HEK293 (cell line): Measurements from ENCODE around the gene SBF2.

Source experiments
- CTCF ChIA-PET: fragments of 350-600 bp; formaldehyde crosslinking; extraction: SDS; loops from one replicate; lab custom pipeline; 2021; ENCODE audit warnings: antibody characterized with exemption; lab: Yijun Ruan, JAX
- POLR2A ChIA-PET: fragments of 300-600 bp; formaldehyde crosslinking; extraction: SDS; loops from one replicate; lab custom pipeline; 2020; ENCODE audit warnings: antibody characterized with exemption, inconsistent platforms; lab: Yijun Ruan, JAX
- H3K27ac ChIP-seq: fragments of 200-500 bp; sonication (Bioruptor generic); 2 replicates; pipeline ENCODE4 v1.5.1; 2014; ENCODE audit warnings: low read depth, low read length, control low read depth, inconsistent platforms; ENCODE audit errors: extremely low read depth
- H3K36me3 ChIP-seq, 2 experiments: fragments of 200-500 bp in 1 of 2; sonication (Bioruptor generic) in 1 of 2; 1 replicate in 1 of 2; 2 replicates in 1 of 2; pipeline ENCODE4 v1.5.1; 2014 to 2017; ENCODE audit warnings: inconsistent platforms in 2 of 2, low read length in 2 of 2; ENCODE audit not compliant: control insufficient read depth in 2 of 2, insufficient read depth in 1 of 2
- H3K4me1 ChIP-seq: fragments of 200-500 bp; sonication (Bioruptor generic); 2 replicates; pipeline ENCODE4 v1.5.1; 2014; ENCODE audit warnings: mild to moderate bottlenecking, low read length, inconsistent platforms; ENCODE audit not compliant: control insufficient read depth, insufficient read depth
- H3K4me3 ChIP-seq: 2 replicates; pipeline ENCODE4 v1.5.1; 2011; ENCODE audit warnings: low read depth, mild to moderate bottlenecking, control low read depth, low read length, moderate library complexity
- H3K9me3 ChIP-seq: fragments of 200-500 bp; sonication (Bioruptor generic); 2 replicates; pipeline ENCODE4 v1.5.1; 2014; ENCODE audit warnings: low read depth, low read length, inconsistent platforms; ENCODE audit not compliant: control insufficient read depth, insufficient read depth
- KLF16 ChIP-seq: fragments of 450-650 bp; formaldehyde crosslinking; IDR thresholded peaks from 2 replicates; pipeline ENCODE4 v1.5.1; 2017; ENCODE audit warnings: missing biosample characterization, missing genetic modification characterization
- MEIS1 ChIP-seq: sonication (generic); formaldehyde crosslinking; IDR thresholded peaks from 2 replicates; pipeline ENCODE4 v1.8.1; 2022; ENCODE audit warnings: missing genetic modification reagents, mild to moderate bottlenecking, borderline replicate concordance
- PBX3 ChIP-seq: sonication (generic); formaldehyde crosslinking; IDR thresholded peaks from 2 replicates; pipeline ENCODE4 v1.8.1; 2022; ENCODE audit warnings: mild to moderate bottlenecking, moderate library complexity, missing genetic modification reagents
- SALL2 ChIP-seq: fragments of 450-650 bp; formaldehyde crosslinking; IDR thresholded peaks from 2 replicates; pipeline ENCODE4 v1.5.0; 2017; ENCODE audit warnings: missing biosample characterization, mild to moderate bottlenecking, missing genetic modification characterization, borderline replicate concordance
- ZBTB17 ChIP-seq: fragments of 450-650 bp; formaldehyde crosslinking; IDR thresholded peaks from 2 replicates; pipeline ENCODE4 v1.5.1; 2016; ENCODE audit warnings: missing biosample characterization, missing genetic modification characterization
- ZBTB8A ChIP-seq: fragments of 450-650 bp; formaldehyde crosslinking; IDR thresholded peaks from 2 replicates; pipeline ENCODE4 v1.5.1; 2016; ENCODE audit warnings: missing biosample characterization, missing genetic modification characterization
- ZEB2 ChIP-seq: fragments of 450-650 bp; formaldehyde crosslinking; IDR thresholded peaks from 2 replicates; pipeline ENCODE4 v1.5.1; 2016; ENCODE audit warnings: missing biosample characterization, missing genetic modification characterization
- ZFP69B ChIP-seq: fragments of 450-650 bp; formaldehyde crosslinking; IDR thresholded peaks from 2 replicates; pipeline ENCODE4 v1.5.1; 2016; ENCODE audit warnings: missing biosample characterization, missing genetic modification characterization
- ZNF146 ChIP-seq: fragments of 450-650 bp; formaldehyde crosslinking; IDR thresholded peaks from 2 replicates; pipeline ENCODE4 v1.5.1; 2016; ENCODE audit warnings: missing biosample characterization, missing genetic modification characterization
- ZNF214 ChIP-seq: fragments of 450-650 bp; formaldehyde crosslinking; IDR thresholded peaks from 2 replicates; pipeline ENCODE4 v1.5.1; 2017; ENCODE audit warnings: missing biosample characterization, mild to moderate bottlenecking, missing genetic modification characterization, borderline replicate concordance
- ZNF274 ChIP-seq, 2 experiments: fragments of 200-500 bp in 1 of 2; fragments of 450-650 bp in 1 of 2; sonication (Bioruptor generic) in 1 of 2; formaldehyde crosslinking in 1 of 2; IDR thresholded peaks; 2 replicates each; pipeline versions ENCODE4 v1.5.1 to v1.6.1; 2014 to 2016; ENCODE audit warnings: borderline replicate concordance in 1 of 2, inconsistent platforms in 1 of 2, low read length in 1 of 2, missing biosample characterization in 1 of 2, missing genetic modification characterization in 1 of 2
- ZNF280C ChIP-seq: fragments of 450-650 bp; formaldehyde crosslinking; IDR thresholded peaks from 2 replicates; pipeline ENCODE4 v1.5.1; 2016; ENCODE audit warnings: missing biosample characterization, missing genetic modification characterization
- ZNF324 ChIP-seq: fragments of 450-650 bp; formaldehyde crosslinking; IDR thresholded peaks from 2 replicates; pipeline ENCODE4 v1.5.1; 2016; ENCODE audit warnings: missing biosample characterization, missing genetic modification characterization
- ZNF423 ChIP-seq: fragments of 450-650 bp; formaldehyde crosslinking; IDR thresholded peaks from 2 replicates; pipeline ENCODE4 v1.5.1; 2016; ENCODE audit warnings: missing biosample characterization, missing genetic modification characterization
- ZNF426 ChIP-seq: fragments of 450-650 bp; formaldehyde crosslinking; IDR thresholded peaks from 2 replicates; pipeline ENCODE4 v1.5.1; 2017; ENCODE audit warnings: missing biosample characterization, missing genetic modification characterization, mild to moderate bottlenecking, inconsistent platforms, moderate library complexity
- ZNF501 ChIP-seq: fragments of 450-650 bp; formaldehyde crosslinking; IDR thresholded peaks from 2 replicates; pipeline ENCODE4 v1.5.1; 2016; ENCODE audit warnings: missing biosample characterization, missing genetic modification characterization
- ZNF514 ChIP-seq: fragments of 450-650 bp; formaldehyde crosslinking; IDR thresholded peaks from 2 replicates; pipeline ENCODE4 v1.5.1; 2016; ENCODE audit warnings: missing biosample characterization, missing genetic modification characterization
- ZNF549 ChIP-seq: fragments of 450-650 bp; IDR thresholded peaks from 2 replicates; pipeline ENCODE4 v1.5.1; 2018; ENCODE audit warnings: missing biosample characterization, missing genetic modification characterization, mild to moderate bottlenecking, inconsistent platforms, moderate library complexity
- ZNF626 ChIP-seq: fragments of 450-650 bp; sonication (Bioruptor Pico); formaldehyde crosslinking; IDR thresholded peaks from 2 replicates; pipeline ENCODE4 v1.5.1; 2018; ENCODE audit warnings: missing biosample characterization, missing genetic modification characterization, inconsistent platforms
- ZNF677 ChIP-seq: fragments of 450-650 bp; IDR thresholded peaks from 2 replicates; pipeline ENCODE4 v1.5.0; 2018; ENCODE audit warnings: missing biosample characterization, mild to moderate bottlenecking, missing genetic modification characterization, moderate library complexity
- ZSCAN4 ChIP-seq: fragments of 450-650 bp; formaldehyde crosslinking; IDR thresholded peaks from 2 replicates; pipeline ENCODE4 v1.5.1; 2017; ENCODE audit warnings: missing biosample characterization, missing genetic modification characterization
- TF ChIP-seq, protein P1 (sequence below): fragments of 450-650 bp; formaldehyde crosslinking; conservative IDR thresholded peaks from 2 replicates; pipeline ENCODE4 v1.5.1; 2016; ENCODE audit warnings: low read depth, missing biosample characterization, missing genetic modification characterization
- TF ChIP-seq, protein P2 (sequence below): fragments of 450-650 bp; formaldehyde crosslinking; IDR thresholded peaks from 2 replicates; pipeline ENCODE4 v1.5.1; 2016; ENCODE audit warnings: missing biosample characterization, missing genetic modification characterization
- TF ChIP-seq, protein P3 (sequence below): fragments of 450-650 bp; formaldehyde crosslinking; IDR thresholded peaks from 2 replicates; pipeline ENCODE4 v1.5.1; 2017; ENCODE audit warnings: missing biosample characterization, missing genetic modification characterization

The SBF2 gene

GRCh38 chr11:9927670-9928069 is 366.3 kb downstream of the SBF2 start:
- no peak overlapping the region for H3K4me3 ChIP-seq
- H3K36me3 ChIP-seq = no peaks in the 10 kb centered on the region
- no peaks in the 10 kb centered on the region for H3K4me1 ChIP-seq
- TF ChIP-seq ZSCAN4 (tag by site-specific recombination) (no peak), ZBTB17 (tag by site-specific recombination) (no peak), PBX3 (CRISPR knock-in tag) (no peak), MEIS1 (CRISPR knock-in tag) (no peak), KLF16 (tag by site-specific recombination) (no peak), ZNF146 (tag by site-specific recombination) (no peak), ZNF514 (tag by site-specific recombination) (no peak), ZEB2 (tag by site-specific recombination) (no peak), ZFP69B (tag by site-specific recombination) (no peak), ZNF501 (no peak), ZNF677 (tag by site-specific recombination) (no peak), ZNF324 (tag by site-specific recombination) (no peak)
- TF ChIP-seq, protein P1, sequence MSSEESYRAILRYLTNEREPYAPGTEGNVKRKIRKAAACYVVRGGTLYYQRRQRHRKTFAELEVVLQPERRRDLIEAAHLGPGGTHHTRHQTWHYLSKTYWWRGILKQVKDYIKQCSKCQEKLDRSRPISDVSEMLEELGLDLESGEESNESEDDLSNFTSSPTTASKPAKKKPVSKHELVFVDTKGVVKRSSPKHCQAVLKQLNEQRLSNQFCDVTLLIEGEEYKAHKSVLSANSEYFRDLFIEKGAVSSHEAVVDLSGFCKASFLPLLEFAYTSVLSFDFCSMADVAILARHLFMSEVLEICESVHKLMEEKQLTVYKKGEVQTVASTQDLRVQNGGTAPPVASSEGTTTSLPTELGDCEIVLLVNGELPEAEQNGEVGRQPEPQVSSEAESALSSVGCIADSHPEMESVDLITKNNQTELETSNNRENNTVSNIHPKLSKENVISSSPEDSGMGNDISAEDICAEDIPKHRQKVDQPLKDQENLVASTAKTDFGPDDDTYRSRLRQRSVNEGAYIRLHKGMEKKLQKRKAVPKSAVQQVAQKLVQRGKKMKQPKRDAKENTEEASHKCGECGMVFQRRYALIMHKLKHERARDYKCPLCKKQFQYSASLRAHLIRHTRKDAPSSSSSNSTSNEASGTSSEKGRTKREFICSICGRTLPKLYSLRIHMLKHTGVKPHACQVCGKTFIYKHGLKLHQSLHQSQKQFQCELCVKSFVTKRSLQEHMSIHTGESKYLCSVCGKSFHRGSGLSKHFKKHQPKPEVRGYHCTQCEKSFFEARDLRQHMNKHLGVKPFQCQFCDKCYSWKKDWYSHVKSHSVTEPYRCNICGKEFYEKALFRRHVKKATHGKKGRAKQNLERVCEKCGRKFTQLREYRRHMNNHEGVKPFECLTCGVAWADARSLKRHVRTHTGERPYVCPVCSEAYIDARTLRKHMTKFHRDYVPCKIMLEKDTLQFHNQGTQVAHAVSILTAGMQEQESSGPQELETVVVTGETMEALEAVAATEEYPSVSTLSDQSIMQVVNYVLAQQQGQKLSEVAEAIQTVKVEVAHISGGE (tag by site-specific recombination) = no peak
- TF ChIP-seq, all 188 proteins: peak for 0
- CTCF ChIA-PET = interaction anchor here (0.7 to 0.8 kb wide), 2 partner anchors 65 to 175 kb away, joined by 3 to 4 read pairs; no protein-coding TSS in a partner anchor
- POLR2A ChIA-PET = no interaction called here
- no peaks in the 10 kb centered on the region for H3K9me3 ChIP-seq
- no peak overlapping the region for H3K27ac ChIP-seq

- Histone ChIP-seq H3K27ac (no peak overlapping the region), H3K36me3 (no peaks in the 10 kb centered on the region), H3K4me1 (no peaks in the 10 kb centered on the region), H3K4me3 (no peak overlapping the region), H3K9me3 (no peaks in the 10 kb centered on the region)
- ChIA-PET CTCF (interaction anchor here (0.6 kb wide), 2 partner anchors 15 to 828 kb away, joined by 3 read pairs; no protein-coding TSS in a partner anchor), POLR2A (no interaction called here)
- TF ChIP-seq KLF16 (tag by site-specific recombination) = no peak
- no peak for TF ChIP-seq ZBTB8A
- no peak for TF ChIP-seq SALL2 (tag by site-specific recombination)
- TF ChIP-seq ZNF214 (tag by site-specific recombination) = no peak
- TF ChIP-seq ZNF626 (tag by site-specific recombination) = no peak
- TF ChIP-seq ZNF426 = no peak
- TF ChIP-seq ZNF549 (tag by site-specific recombination) = no peak
- no peak for TF ChIP-seq ZNF280C
- TF ChIP-seq ZNF423 (tag by site-specific recombination) = no peak
- TF ChIP-seq ZNF514 (tag by site-specific recombination) = no peak
- TF ChIP-seq, protein P2, sequence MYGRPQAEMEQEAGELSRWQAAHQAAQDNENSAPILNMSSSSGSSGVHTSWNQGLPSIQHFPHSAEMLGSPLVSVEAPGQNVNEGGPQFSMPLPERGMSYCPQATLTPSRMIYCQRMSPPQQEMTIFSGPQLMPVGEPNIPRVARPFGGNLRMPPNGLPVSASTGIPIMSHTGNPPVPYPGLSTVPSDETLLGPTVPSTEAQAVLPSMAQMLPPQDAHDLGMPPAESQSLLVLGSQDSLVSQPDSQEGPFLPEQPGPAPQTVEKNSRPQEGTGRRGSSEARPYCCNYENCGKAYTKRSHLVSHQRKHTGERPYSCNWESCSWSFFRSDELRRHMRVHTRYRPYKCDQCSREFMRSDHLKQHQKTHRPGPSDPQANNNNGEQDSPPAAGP = no peak
- TF ChIP-seq, protein P3, sequence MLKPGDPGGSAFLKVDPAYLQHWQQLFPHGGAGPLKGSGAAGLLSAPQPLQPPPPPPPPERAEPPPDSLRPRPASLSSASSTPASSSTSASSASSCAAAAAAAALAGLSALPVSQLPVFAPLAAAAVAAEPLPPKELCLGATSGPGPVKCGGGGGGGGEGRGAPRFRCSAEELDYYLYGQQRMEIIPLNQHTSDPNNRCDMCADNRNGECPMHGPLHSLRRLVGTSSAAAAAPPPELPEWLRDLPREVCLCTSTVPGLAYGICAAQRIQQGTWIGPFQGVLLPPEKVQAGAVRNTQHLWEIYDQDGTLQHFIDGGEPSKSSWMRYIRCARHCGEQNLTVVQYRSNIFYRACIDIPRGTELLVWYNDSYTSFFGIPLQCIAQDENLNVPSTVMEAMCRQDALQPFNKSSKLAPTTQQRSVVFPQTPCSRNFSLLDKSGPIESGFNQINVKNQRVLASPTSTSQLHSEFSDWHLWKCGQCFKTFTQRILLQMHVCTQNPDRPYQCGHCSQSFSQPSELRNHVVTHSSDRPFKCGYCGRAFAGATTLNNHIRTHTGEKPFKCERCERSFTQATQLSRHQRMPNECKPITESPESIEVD (tag by site-specific recombination) = no peak
- no peak for TF ChIP-seq ZNF274 (IDR thresholded peaks at IDR 0.05; ENCODE audit: low read length)
- no peak for TF ChIP-seq ZNF274 (tag by site-specific recombination; IDR thresholded peaks at IDR 0.05; ENCODE audit: borderline replicate concordance)
Observed at GRCh38 chr11:9923280-9923679, 370.7 kb downstream of the SBF2 start.
